Activated naive CD4-positive, alpha-beta T cell treated with anti-CD3 and anti-CD28 coated beads, Interleukin-2, amount 50 U/mL, for 72 hours (primary cell): ENCODE data around the gene ECSIT. TPM values are rescaled to one million over a fixed set of nuclear protein-coding genes. Genes with fewer than 3 reads are reported as not detected.

ENCODE experiments used
- ATAC-seq, 2 donors: fragments of 150-1000 bp; cut with Tn5 transposase; 2 replicates each; pipeline ENCODE4 v1.10.0; 2021; ENCODE audit warnings: mild to moderate bottlenecking in 2 of 2, moderate library complexity in 2 of 2
- DNase-seq, 2 donors: peaks; one replicate each; pipeline ENCODE4 v3.0.0; 2021 to 2022; ENCODE audit warnings: low spot score in 2 of 2
- H3K27ac Mint-ChIP-seq, 2 donors: one replicate each; pipeline ENCODE4 v1.8.0; 2022; ENCODE audit warnings: mild to moderate bottlenecking in 2 of 2, mixed read lengths in 2 of 2
- H3K36me3 Mint-ChIP-seq, 2 donors: one replicate each; pipeline ENCODE4 v1.8.0; 2022; ENCODE audit warnings: mixed read lengths in 2 of 2
- H3K9me3 Mint-ChIP-seq, 2 donors: one replicate each; pipeline ENCODE4 v1.8.0; 2022; ENCODE audit warnings: mixed read lengths in 2 of 2
- total RNA-seq, 2 donors: library from RNA; stranded (reverse); gene quantifications; one replicate each; pipeline ENCODE4 v1.2.3, GENCODE V29; 2022

The ECSIT gene
- total RNA-seq, 2 donors from 2014 or later = 43.0 to 73.3 TPM

DNA sequence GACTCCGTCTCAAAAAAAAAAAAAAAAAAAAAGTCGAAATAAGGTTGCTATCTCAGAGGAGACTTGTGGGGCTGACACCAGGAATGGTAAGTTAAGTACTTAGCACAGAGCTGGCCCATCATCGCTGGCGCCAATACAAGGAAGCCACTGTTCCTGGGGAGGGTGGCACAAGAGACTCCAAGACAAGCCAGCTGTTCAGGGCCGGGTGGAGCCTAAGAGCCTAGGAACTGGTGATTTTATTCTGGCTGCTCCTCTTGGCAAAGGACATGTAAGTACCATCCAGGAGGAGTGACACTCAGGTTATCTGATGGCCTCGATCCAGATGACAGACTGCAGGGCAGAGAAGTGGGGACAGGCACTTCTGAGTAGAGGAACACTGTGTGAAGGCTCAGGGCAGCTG lies 26.3 kb upstream of the ECSIT start:
- Mint-ChIP-seq H3K9me3 (no peaks in the 10 kb centered on the region), H3K36me3 (peaks cover 17 to 21% of the 10 kb centered on the region in 2 donors), H3K27ac (peak overlapping the region in 1 of 2 donors; percentile 11)
- no peak for DNase-seq
- no peak for ATAC-seq

DNA sequence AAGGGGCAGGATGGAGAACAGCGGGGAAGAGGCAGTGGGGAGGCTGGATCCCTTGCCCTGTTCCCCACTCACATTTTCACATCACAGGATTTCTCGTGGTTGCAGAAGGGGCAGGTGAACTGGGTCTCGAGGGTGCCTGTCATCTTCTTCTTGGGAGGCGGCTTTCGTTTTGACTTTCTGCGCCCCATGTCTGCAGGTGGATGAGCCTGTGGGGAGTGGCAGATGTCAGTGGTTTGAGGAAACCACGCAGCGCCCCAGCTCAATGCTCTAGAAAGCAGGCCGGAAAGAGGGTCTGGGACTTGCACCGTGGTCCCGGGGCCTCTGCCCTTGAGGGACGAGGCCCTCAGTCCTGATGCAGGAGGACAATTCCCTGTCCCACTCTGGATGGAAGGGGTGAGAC lies 25.2 kb upstream of the ECSIT start:
- no peak for DNase-seq
- Mint-ChIP-seq H3K9me3 (no peaks in the 10 kb centered on the region), H3K27ac (peak overlapping the region in 1 of 2 donors; percentile 66), H3K36me3 (peaks cover 12 to 17% of the 10 kb centered on the region in 2 donors)
- no peak for ATAC-seq

DNA sequence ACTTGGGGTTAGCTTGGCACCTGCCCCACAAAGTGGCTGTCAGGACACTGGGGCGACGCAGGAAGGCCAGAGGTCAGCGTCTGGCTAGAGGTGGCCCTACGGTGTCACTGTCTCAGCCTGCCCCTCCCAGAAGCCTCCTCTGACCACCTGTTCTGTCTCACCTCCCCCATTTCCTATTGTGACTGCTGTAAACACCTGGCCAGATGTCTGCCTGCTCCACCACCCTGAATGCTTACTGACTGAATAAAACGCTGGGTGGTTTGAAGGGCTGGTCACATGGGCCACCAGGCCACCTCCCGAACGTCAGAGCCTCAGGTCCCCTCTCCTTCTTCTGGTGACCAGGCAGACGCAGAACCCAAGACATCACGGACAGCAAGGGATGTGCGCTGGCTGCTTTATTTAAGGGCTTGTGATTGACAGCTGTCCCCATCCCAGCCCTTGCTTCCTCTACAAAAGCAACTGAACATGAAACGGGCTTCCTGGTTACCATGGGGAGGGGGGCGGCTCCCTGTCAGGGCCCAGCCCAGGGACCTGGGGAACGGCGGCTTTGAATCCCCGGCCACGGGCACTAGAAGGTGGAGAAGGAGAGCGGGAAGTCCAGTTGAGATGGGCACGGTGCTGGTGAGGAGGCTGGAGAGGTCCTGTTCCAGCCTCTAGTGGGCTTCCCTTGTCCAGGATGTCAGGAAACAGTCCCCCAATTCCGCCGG lies 23.9 kb upstream of the ECSIT start:
- ATAC-seq = no peak
- Mint-ChIP-seq H3K36me3 (peaks cover 2 to 13% of the 10 kb centered on the region in 2 donors), H3K9me3 (no peaks in the 10 kb centered on the region)

GRCh38 chr19:11551603-11552235 lies 22.8 kb upstream of the ECSIT start:
- H3K27ac Mint-ChIP-seq = no peak overlapping the region
- peaks cover 0 to 8% of the 10 kb centered on the region in 2 donors for H3K36me3 Mint-ChIP-seq
- H3K9me3 Mint-ChIP-seq = no peaks in the 10 kb centered on the region
- ATAC-seq = peak in 1 of 2 donors; percentile 42
- DNase-seq = no peak

More for the DNA sequence above, 23.9 kb upstream of the ECSIT start:
- no peak overlapping the region for H3K27ac Mint-ChIP-seq
- no peak for DNase-seq

GRCh38 chr19:11550265-11550664 lies 21.3 kb upstream of the ECSIT start:
- no peak overlapping the region for H3K27ac Mint-ChIP-seq
- DNase-seq = no peak
- H3K36me3 Mint-ChIP-seq = peaks cover 0 to 2% of the 10 kb centered on the region in 2 donors
- H3K9me3 Mint-ChIP-seq = no peaks in the 10 kb centered on the region
- ATAC-seq = no peak

DNA sequence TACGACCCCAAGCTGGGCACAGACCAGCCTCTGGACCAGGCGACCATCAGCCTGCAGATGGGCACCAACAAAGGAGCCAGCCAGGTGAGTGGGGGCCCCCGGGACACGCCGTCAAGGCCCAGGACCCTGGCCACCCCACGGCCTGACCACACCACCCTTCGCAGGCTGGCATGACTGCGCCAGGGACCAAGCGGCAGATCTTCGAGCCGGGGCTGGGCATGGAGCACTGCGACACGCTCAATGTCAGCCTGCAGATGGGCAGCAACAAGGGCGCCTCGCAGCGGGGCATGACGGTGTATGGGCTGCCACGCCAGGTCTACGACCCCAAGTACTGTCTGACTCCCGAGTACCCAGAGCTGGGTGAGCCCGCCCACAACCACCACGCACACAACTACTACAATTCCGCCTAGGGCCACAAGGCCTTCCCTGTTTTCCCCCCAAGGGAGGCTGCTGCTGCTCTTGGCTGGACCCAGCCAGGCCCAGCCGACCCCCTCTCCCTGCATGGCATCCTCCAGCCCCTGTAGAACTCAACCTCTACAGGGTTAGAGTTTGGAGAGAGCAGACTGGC lies 20.5 kb upstream of the ECSIT start:
- no peaks in the 10 kb centered on the region for H3K36me3 Mint-ChIP-seq
- DNase-seq (no peak), ATAC-seq (no peak)
- no peak overlapping the region for H3K27ac Mint-ChIP-seq
- H3K9me3 Mint-ChIP-seq = no peaks in the 10 kb centered on the region

DNA sequence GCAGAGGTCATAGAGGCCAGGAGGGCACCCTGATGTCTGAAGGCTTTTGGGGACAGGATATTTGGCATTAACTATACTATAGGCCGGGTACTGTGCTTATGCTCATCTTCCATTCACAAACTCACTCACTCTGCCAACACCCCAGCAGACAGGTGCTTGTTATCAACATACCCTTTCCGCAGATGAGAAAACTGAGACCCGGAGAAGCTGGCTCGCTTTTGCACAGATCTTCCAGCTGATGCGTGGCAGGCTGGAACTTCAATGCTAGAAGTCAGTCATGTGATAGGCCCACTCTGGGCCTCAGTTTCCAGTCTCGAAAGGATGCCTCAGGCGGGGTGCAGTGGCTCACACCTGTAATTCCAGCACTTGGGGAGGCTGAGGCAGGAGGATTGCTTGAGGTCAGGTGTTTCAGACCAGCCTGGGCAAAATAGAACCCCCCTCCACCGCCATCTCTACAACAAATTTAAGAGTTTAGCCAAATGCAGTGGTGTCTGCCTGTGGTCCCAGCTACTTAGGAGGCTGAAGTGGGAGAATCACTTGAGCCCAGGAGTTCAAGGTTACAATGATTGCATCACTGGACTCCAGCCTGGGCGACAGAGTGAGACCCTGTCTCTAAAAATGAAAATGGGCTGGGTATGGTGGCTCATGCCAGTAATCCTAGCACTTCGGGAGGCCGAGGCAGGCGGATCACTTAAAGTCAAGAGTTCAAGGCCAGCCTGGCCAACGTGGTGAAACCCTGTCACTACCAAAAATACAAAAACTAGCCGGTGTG lies 19.2 kb upstream of the ECSIT start:
- no peak for ATAC-seq
- DNase-seq = no peak
- H3K36me3 Mint-ChIP-seq = no peaks in the 10 kb centered on the region
- no peaks in the 10 kb centered on the region for H3K9me3 Mint-ChIP-seq
- no peak overlapping the region for H3K27ac Mint-ChIP-seq

- Mint-ChIP-seq H3K27ac (no peak overlapping the region), H3K9me3 (no peaks in the 10 kb centered on the region), H3K36me3 (no peaks in the 10 kb centered on the region)
- ATAC-seq (no peak), DNase-seq (no peak)
Observed at GRCh38 chr19:11541238-11541637, 12.3 kb upstream of the ECSIT start.

- no peaks in the 10 kb centered on the region for H3K9me3 Mint-ChIP-seq
- ATAC-seq = no peak
Observed at GRCh38 chr19:11540645-11541044, 11.7 kb upstream of the ECSIT start.

DNA sequence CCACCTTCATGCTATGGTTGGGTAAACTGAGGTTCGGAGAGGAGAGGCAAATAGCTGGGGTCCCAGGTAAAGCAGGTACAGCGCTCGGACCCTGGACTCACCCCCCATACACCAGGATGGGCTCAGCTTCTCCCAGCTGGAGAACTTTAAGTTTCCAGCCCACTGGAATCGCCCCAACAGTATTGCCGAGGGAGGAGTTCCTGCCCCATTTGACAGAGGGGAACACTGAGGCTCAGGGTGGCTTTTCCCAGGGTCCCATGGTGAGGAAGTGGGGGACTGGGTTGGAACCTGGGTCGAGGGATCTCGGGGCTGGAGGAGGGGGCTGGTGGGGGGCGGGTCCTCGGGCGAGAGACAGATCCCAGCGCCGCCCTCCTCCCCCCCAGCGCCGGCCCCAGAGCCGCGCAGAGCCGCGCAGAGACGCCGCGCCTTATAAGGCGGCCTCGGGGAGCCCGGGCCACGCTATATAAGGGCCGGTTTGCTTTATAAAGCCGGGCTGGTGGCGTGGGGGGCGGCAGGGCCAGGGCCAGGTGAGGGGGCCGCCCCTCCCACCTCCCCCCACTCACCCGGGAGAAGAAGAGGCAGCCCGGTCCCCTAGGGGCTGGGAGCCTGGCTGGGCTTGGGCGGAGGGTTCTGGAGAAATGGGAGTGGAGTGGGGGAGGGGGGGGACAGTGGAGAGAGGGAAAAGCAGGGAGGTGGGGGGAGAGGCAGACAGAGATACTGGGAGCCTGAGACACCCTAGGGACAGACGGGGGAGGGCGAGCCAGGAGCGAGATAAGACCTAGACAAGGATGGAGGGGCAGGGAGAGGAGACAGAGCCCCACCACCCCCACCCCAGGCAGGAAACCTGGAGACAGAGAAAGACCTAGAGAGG lies 10.8 kb upstream of the ECSIT start:
- H3K36me3 Mint-ChIP-seq = no peaks in the 10 kb centered on the region
- ATAC-seq = no peak
- no peaks in the 10 kb centered on the region for H3K9me3 Mint-ChIP-seq
- no peak for DNase-seq
- no peak overlapping the region for H3K27ac Mint-ChIP-seq

More at GRCh38 chr19:11540645-11541044, 11.7 kb upstream of the ECSIT start:
- H3K27ac Mint-ChIP-seq = no peak overlapping the region
- no peaks in the 10 kb centered on the region for H3K36me3 Mint-ChIP-seq
- DNase-seq = no peak

DNA sequence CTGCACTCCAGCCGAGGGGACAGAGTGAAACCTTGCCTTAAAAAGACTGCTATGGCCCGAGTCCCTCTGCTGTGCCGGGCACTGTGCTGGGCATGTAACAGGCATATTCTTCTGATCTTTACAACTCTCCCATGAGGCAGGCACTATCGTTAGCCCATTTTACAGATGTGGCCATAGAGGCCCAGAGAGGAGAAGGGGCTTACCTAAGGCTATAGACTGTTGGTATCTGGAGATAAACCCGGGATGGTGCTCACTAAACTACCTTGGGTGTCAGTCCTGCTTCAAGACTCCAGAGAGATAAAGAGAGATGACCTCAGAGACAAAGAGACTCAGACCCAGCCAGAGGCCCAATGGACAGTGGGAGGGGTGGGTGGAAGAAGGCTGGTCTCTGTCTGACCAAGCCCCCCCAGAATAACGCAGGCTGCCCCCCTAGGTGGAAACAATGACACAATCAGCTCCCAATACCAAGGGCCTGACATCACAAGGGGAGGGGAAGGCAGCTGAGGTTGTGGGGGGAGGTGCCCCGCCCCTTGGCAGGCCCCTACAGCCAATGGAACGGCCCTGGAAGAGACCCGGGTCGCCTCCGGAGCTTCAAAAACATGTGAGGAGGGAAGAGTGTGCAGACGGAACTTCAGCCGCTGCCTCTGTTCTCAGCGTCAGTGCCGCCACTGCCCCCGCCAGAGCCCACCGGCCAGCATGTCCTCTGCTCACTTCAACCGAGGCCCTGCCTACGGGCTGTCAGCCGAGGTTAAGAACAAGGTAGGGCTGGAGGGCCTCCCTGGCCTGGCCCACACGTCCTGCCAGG lies 9.5 kb upstream of the ECSIT start, which contains the start of gene CNN1:
Gene CNN1 (plus strand): TSS at position 620 of the 805 bp plus-strand sequence. CDS start 77 bp downstream, at position 697.
- H3K9me3 Mint-ChIP-seq = no peaks in the 10 kb centered on the region
- no peaks in the 10 kb centered on the region for H3K36me3 Mint-ChIP-seq
- ATAC-seq (no peak), DNase-seq (no peak)
- H3K27ac Mint-ChIP-seq = no peak within 1 kb of the TSS

- Mint-ChIP-seq H3K27ac (peak overlapping the region; percentile 7 to 48), H3K9me3 (no peaks in the 10 kb centered on the region), H3K36me3 (no peaks in the 10 kb centered on the region)
- ATAC-seq = peak; percentile 76 to 87
- DNase-seq = peak; percentile 90 to 93
Observed at GRCh38 chr19:11535792-11536595, 7.1 kb upstream of the ECSIT start.

- no peak for DNase-seq
- no peaks in the 10 kb centered on the region for H3K36me3 Mint-ChIP-seq
- peak overlapping the region in 1 of 2 donors; percentile 48 for H3K27ac Mint-ChIP-seq
- ATAC-seq = no peak
- H3K9me3 Mint-ChIP-seq = no peaks in the 10 kb centered on the region
Observed at GRCh38 chr19:11534948-11535347, 6.0 kb upstream of the ECSIT start.

GRCh38 chr19:11534538-11534937 lies 5.6 kb upstream of the ECSIT start:
- ATAC-seq (no peak), DNase-seq (no peak)
- H3K36me3 Mint-ChIP-seq = no peaks in the 10 kb centered on the region
- no peaks in the 10 kb centered on the region for H3K9me3 Mint-ChIP-seq
- H3K27ac Mint-ChIP-seq = no peak overlapping the region

GRCh38 chr19:11530432-11530831 lies 1.5 kb upstream of the ECSIT start:
- DNase-seq (peak in 1 of 2 donors; percentile 48), ATAC-seq (peak; percentile 1 to 4)
- Mint-ChIP-seq H3K36me3 (peaks cover 0 to 5% of the 10 kb centered on the region in 2 donors), H3K9me3 (no peaks in the 10 kb centered on the region), H3K27ac (no peak overlapping the region)
